ENCODE measurements around the gene FAM234A. TPM values are rescaled to one million over a fixed set of nuclear protein-coding genes. Genes with fewer than 3 reads are reported as not detected.

Gene FAM234A
- total RNA-seq, 4 donors from 2014 or later, result 108 to 223 (median 166) TPM

- Histone ChIP-seq H3K36me3 (peaks cover 0 to 62% (median 0%) of the 10 kb centered on the region in 3 donors), H3K4me3 (no peak overlapping the region), H3K9me3 (no peaks in the 10 kb centered on the region), H3K27me3 (no peaks in the 10 kb centered on the region), H3K4me1 (peaks cover 0 to 25% (median 0%) of the 10 kb centered on the region in 4 donors), H3K27ac (no peak overlapping the region)
- DNase-seq, result no peak
- TF ChIP-seq CTCF (IDR thresholded peaks at IDR 0.05) (no peak), POLR2A (IDR thresholded peaks at IDR 0.05) (no peak)
Measured at GRCh38 chr16:263944-264343, 29.3 kb downstream of the FAM234A start.

- H3K9me3 ChIP-seq, result no peaks in the 10 kb centered on the region
- peaks cover 0 to 25% (median 0%) of the 10 kb centered on the region in 4 donors for H3K4me1 ChIP-seq
- no peak for TF ChIP-seq POLR2A (IDR thresholded peaks at IDR 0.05)
- no peak for TF ChIP-seq CTCF (IDR thresholded peaks at IDR 0.05)
- no peak overlapping the region for H3K4me3 ChIP-seq
- DNase-seq, result peak in 1 of 3 donors; percentile 43
- H3K27ac ChIP-seq, result no peak overlapping the region
- peaks cover 0 to 56% (median 0%) of the 10 kb centered on the region in 3 donors for H3K36me3 ChIP-seq
- no peaks in the 10 kb centered on the region for H3K27me3 ChIP-seq
Measured at GRCh38 chr16:264440-264951, 29.9 kb downstream of the FAM234A start.

GRCh38 chr16:265002-265529 lies 30.4 kb downstream of the FAM234A start:
- TF ChIP-seq POLR2A (IDR thresholded peaks at IDR 0.05) (no peak), CTCF (IDR thresholded peaks at IDR 0.05) (no peak)
- Histone ChIP-seq H3K27me3 (no peaks in the 10 kb centered on the region), H3K4me3 (no peak overlapping the region), H3K36me3 (peaks cover 0 to 51% (median 0%) of the 10 kb centered on the region in 3 donors), H3K27ac (peak overlapping the region in 2 of 4 donors; percentile 78 to 90), H3K9me3 (no peaks in the 10 kb centered on the region), H3K4me1 (peaks cover 0 to 25% (median 0%) of the 10 kb centered on the region in 4 donors)
- peak in 1 of 3 donors; percentile 43 for DNase-seq

- DNase-seq, result peak in 2 of 3 donors; percentile 79 to 80
- H3K4me1 ChIP-seq, result peaks cover 0 to 25% (median 0%) of the 10 kb centered on the region in 4 donors
- no peaks in the 10 kb centered on the region for H3K9me3 ChIP-seq
Measured at GRCh38 chr16:265711-266110, 31.1 kb downstream of the FAM234A start.

More at GRCh38 chr16:265711-266110, 31.1 kb downstream of the FAM234A start:
- TF ChIP-seq CTCF (IDR thresholded peaks at IDR 0.05), result no peak
- TF ChIP-seq POLR2A (IDR thresholded peaks at IDR 0.05), result peak in 1 of 2 donors; percentile 27
- no peak overlapping the region for H3K4me3 ChIP-seq
- peak overlapping the region in 3 of 4 donors; percentile 36 to 90 (median 78) for H3K27ac ChIP-seq
- peaks cover 0 to 44% (median 0%) of the 10 kb centered on the region in 3 donors for H3K36me3 ChIP-seq
- no peaks in the 10 kb centered on the region for H3K27me3 ChIP-seq

All from Peyer's patch (tissue), 4 donors.